Measurements from ENCODE around the gene CPLX4. TPM values are rescaled to one million over a fixed set of nuclear protein-coding genes. Genes with fewer than 3 reads are reported as not detected.
A peak's percentile ranks its signal among the peaks of the same experiment; 100 is the strongest.

The CPLX4 gene
- polyA plus RNA-seq (2012; ENCODE audit: low read depth, missing spikeins) = not detected

GRCh38 chr18:59318460-59319050 is at the start of gene CPLX4:
TSS of gene CPLX4 (minus strand) at chr18:59318649. CDS start at chr18:59318462, 187 bp downstream.
- TF ChIP-seq TAF1 (IDR thresholded peaks at IDR 0.05; ENCODE audit: low read depth, low read length) (no peak), POLR2A (IDR thresholded peaks at IDR 0.05; ENCODE audit: low read depth, low read length) (no peak), PAX5 (IDR thresholded peaks at IDR 0.05; ENCODE audit: insufficient read depth, low read length, severe bottlenecking) (no peak), POLR2AphosphoS5 (IDR thresholded peaks at IDR 0.05; ENCODE audit: low read depth, low read length) (no peak), SPI1 (IDR thresholded peaks at IDR 0.05; ENCODE audit: low read depth, low read length) (no peak), POU2F2 (IDR thresholded peaks at IDR 0.05; ENCODE audit: low read depth, low read length) (no peak)
- DNase-seq (ENCODE audit: insufficient read length, low spot score) = no peak
- FAIRE-seq = no peak

GRCh38 chr18:59360381-59360780 is 41.9 kb upstream of the CPLX4 start:
- DNase-seq (ENCODE audit: insufficient read length, low spot score) = no peak
- no peak for FAIRE-seq
- TF ChIP-seq PAX5 (IDR thresholded peaks at IDR 0.05; ENCODE audit: insufficient read depth, low read length, severe bottlenecking) = no peak
- no peak for TF ChIP-seq TAF1 (IDR thresholded peaks at IDR 0.05; ENCODE audit: low read depth, low read length)
- TF ChIP-seq POLR2AphosphoS5 (IDR thresholded peaks at IDR 0.05; ENCODE audit: low read depth, low read length) = no peak
- TF ChIP-seq POLR2A (IDR thresholded peaks at IDR 0.05; ENCODE audit: low read depth, low read length) = no peak
- no peak for TF ChIP-seq POU2F2 (IDR thresholded peaks at IDR 0.05; ENCODE audit: low read depth, low read length)
- no peak for TF ChIP-seq SPI1 (IDR thresholded peaks at IDR 0.05; ENCODE audit: low read depth, low read length)

- no peak for FAIRE-seq
Observed at GRCh38 chr18:59359576-59359952, 41.1 kb upstream of the CPLX4 start.

GRCh38 chr18:59358712-59359575 is 40.5 kb upstream of the CPLX4 start, which contains the start of gene LMAN1:
TSS of gene LMAN1 (minus strand) at chr18:59359265. CDS start at chr18:59359244, 21 bp downstream.
- peak; percentile 97 for FAIRE-seq
- DNase-seq (ENCODE audit: insufficient read length, low spot score) = peak; percentile 91

More at GRCh38 chr18:59359576-59359952, 41.1 kb upstream of the CPLX4 start:
- TF ChIP-seq PAX5 (IDR thresholded peaks at IDR 0.05; ENCODE audit: insufficient read depth, low read length, severe bottlenecking) (no peak), TAF1 (IDR thresholded peaks at IDR 0.05; ENCODE audit: low read depth, low read length) (no peak), POLR2AphosphoS5 (IDR thresholded peaks at IDR 0.05; ENCODE audit: low read depth, low read length) (no peak), SPI1 (IDR thresholded peaks at IDR 0.05; ENCODE audit: low read depth, low read length) (no peak), POLR2A (IDR thresholded peaks at IDR 0.05; ENCODE audit: low read depth, low read length) (no peak), POU2F2 (IDR thresholded peaks at IDR 0.05; ENCODE audit: low read depth, low read length) (no peak)
- DNase-seq (ENCODE audit: insufficient read length, low spot score) = no peak

GRCh38 chr18:59358414-59358711 is 39.9 kb upstream of the CPLX4 start:
- DNase-seq (ENCODE audit: insufficient read length, low spot score) (no peak), FAIRE-seq (no peak)
- no peak for TF ChIP-seq TAF1 (IDR thresholded peaks at IDR 0.05; ENCODE audit: low read depth, low read length)
- TF ChIP-seq SPI1 (IDR thresholded peaks at IDR 0.05; ENCODE audit: low read depth, low read length) = no peak
- TF ChIP-seq POLR2AphosphoS5 (IDR thresholded peaks at IDR 0.05; ENCODE audit: low read depth, low read length) = no peak
- no peak for TF ChIP-seq POU2F2 (IDR thresholded peaks at IDR 0.05; ENCODE audit: low read depth, low read length)
- no peak for TF ChIP-seq PAX5 (IDR thresholded peaks at IDR 0.05; ENCODE audit: insufficient read depth, low read length, severe bottlenecking)
- no peak for TF ChIP-seq POLR2A (IDR thresholded peaks at IDR 0.05; ENCODE audit: low read depth, low read length)

More at GRCh38 chr18:59358712-59359575, 40.5 kb upstream of the CPLX4 start, which contains the start of gene LMAN1:
- TF ChIP-seq TAF1 (IDR thresholded peaks at IDR 0.05; ENCODE audit: low read depth, low read length) (peak; percentile 93), POLR2A (IDR thresholded peaks at IDR 0.05; ENCODE audit: low read depth, low read length) (peak; percentile 86), SPI1 (IDR thresholded peaks at IDR 0.05; ENCODE audit: low read depth, low read length) (no peak), PAX5 (IDR thresholded peaks at IDR 0.05; ENCODE audit: insufficient read depth, low read length, severe bottlenecking) (no peak), POLR2AphosphoS5 (IDR thresholded peaks at IDR 0.05; ENCODE audit: low read depth, low read length) (peak; percentile 92), POU2F2 (IDR thresholded peaks at IDR 0.05; ENCODE audit: low read depth, low read length) (peak; percentile 62; the same call in 1 of the 2 replicates)

GRCh38 chr18:59357928-59358327 is 39.5 kb upstream of the CPLX4 start:
- no peak for DNase-seq (ENCODE audit: insufficient read length, low spot score)
- TF ChIP-seq PAX5 (IDR thresholded peaks at IDR 0.05; ENCODE audit: insufficient read depth, low read length, severe bottlenecking) (no peak), POU2F2 (IDR thresholded peaks at IDR 0.05; ENCODE audit: low read depth, low read length) (no peak), POLR2AphosphoS5 (IDR thresholded peaks at IDR 0.05; ENCODE audit: low read depth, low read length) (no peak)
- peak; percentile 66 for FAIRE-seq

GRCh38 chr18:59354731-59355130 is 36.3 kb upstream of the CPLX4 start:
- TF ChIP-seq POU2F2 (IDR thresholded peaks at IDR 0.05; ENCODE audit: low read depth, low read length) = no peak
- TF ChIP-seq TAF1 (IDR thresholded peaks at IDR 0.05; ENCODE audit: low read depth, low read length) = no peak
- no peak for TF ChIP-seq SPI1 (IDR thresholded peaks at IDR 0.05; ENCODE audit: low read depth, low read length)
- no peak for TF ChIP-seq POLR2AphosphoS5 (IDR thresholded peaks at IDR 0.05; ENCODE audit: low read depth, low read length)
- TF ChIP-seq PAX5 (IDR thresholded peaks at IDR 0.05; ENCODE audit: insufficient read depth, low read length, severe bottlenecking) = no peak
- TF ChIP-seq POLR2A (IDR thresholded peaks at IDR 0.05; ENCODE audit: low read depth, low read length) = no peak
- peak; percentile 57 for FAIRE-seq

GRCh38 chr18:59353079-59353680 is 34.7 kb upstream of the CPLX4 start:
- no peak for DNase-seq (ENCODE audit: insufficient read length, low spot score)
- no peak for FAIRE-seq

More at GRCh38 chr18:59354731-59355130, 36.3 kb upstream of the CPLX4 start:
- no peak for DNase-seq (ENCODE audit: insufficient read length, low spot score)

More at GRCh38 chr18:59353079-59353680, 34.7 kb upstream of the CPLX4 start:
- TF ChIP-seq PAX5 (IDR thresholded peaks at IDR 0.05; ENCODE audit: insufficient read depth, low read length, severe bottlenecking) (no peak), POLR2AphosphoS5 (IDR thresholded peaks at IDR 0.05; ENCODE audit: low read depth, low read length) (no peak), SPI1 (IDR thresholded peaks at IDR 0.05; ENCODE audit: low read depth, low read length) (no peak), POU2F2 (IDR thresholded peaks at IDR 0.05; ENCODE audit: low read depth, low read length) (no peak), POLR2A (IDR thresholded peaks at IDR 0.05; ENCODE audit: low read depth, low read length) (no peak)

All from GM12891 (cell line).